ENCODE results near the gene KRT83. TPM values are rescaled to one million over a fixed set of nuclear protein-coding genes. Genes with fewer than 3 reads are reported as not detected.

The KRT83 gene
- total RNA-seq, 1 experiment from 2014 or later, result not detected

GRCh38 chr12:52354200-52354599, 33.0 kb upstream of the KRT83 start:
- Histone ChIP-seq H3K9me3 (ENCODE audit: control insufficient read depth, low read depth, low read length) (no peaks in the 10 kb centered on the region), H3K79me2 (ENCODE audit: insufficient read depth, low read length) (no peaks in the 10 kb centered on the region), H2BK12ac (ENCODE audit: insufficient read length, low read depth, low read length) (no peak overlapping the region), H3K79me1 (ENCODE audit: insufficient read depth, low read depth, low read length, poor library complexity, severe bottlenecking) (no peaks in the 10 kb centered on the region), H4K91ac (ENCODE audit: insufficient read length, low read depth, low read length) (no peak overlapping the region), H4K8ac (replicated peaks; ENCODE audit: insufficient read length, low read depth, low read length) (no peak overlapping the region), H2BK15ac (ENCODE audit: low read depth, low read length) (no peak overlapping the region), H2BK20ac (ENCODE audit: low read depth, low read length, poor library complexity, severe bottlenecking) (no peak overlapping the region), H3K27me3 (ENCODE audit: insufficient read depth, low read length) (no peaks in the 10 kb centered on the region), H3K14ac (ENCODE audit: insufficient read depth, low read length) (no peak overlapping the region), H3K9ac (ENCODE audit: extremely low read depth, insufficient read length, low read length) (no peak overlapping the region), H3K4me1 (ENCODE audit: insufficient read depth, low read length) (no peaks in the 10 kb centered on the region), H3K18ac (ENCODE audit: insufficient read length, low read depth, low read length) (no peak overlapping the region), H3K56ac (ENCODE audit: insufficient read length, low read depth, low read length) (no peak overlapping the region), H2BK5ac (ENCODE audit: insufficient read length, low read length) (no peak overlapping the region), H3K4ac (ENCODE audit: low read depth, low read length) (no peak overlapping the region), H3K23ac (ENCODE audit: insufficient read length, low read depth, low read length) (no peak overlapping the region), H2AFZ (ENCODE audit: low read length) (no peak overlapping the region), H4K5ac (ENCODE audit: insufficient read length, low read depth, low read length) (no peak overlapping the region), H3K4me2 (ENCODE audit: insufficient read depth, insufficient read length, low read length) (no peak overlapping the region), H4K20me1 (ENCODE audit: control insufficient read depth, insufficient read depth, insufficient read length) (no peaks in the 10 kb centered on the region), H3K27ac (ENCODE audit: insufficient read length, low read depth, low read length) (no peak overlapping the region), H2BK120ac (ENCODE audit: low read depth, low read length, poor library complexity, severe bottlenecking) (no peak overlapping the region), H3K23me2 (ENCODE audit: insufficient read length, low read depth, low read length, poor library complexity, severe bottlenecking) (no peaks in the 10 kb centered on the region), H3T11ph (ENCODE audit: low read length) (no peak overlapping the region), H2AK5ac (ENCODE audit: insufficient read length, low read length) (no peak overlapping the region)
- peaks cover 8% of the 10 kb centered on the region; the same call in 1 of the 2 replicates for H3K27me3 Mint-ChIP-seq (ENCODE audit: low read depth)
- peaks cover 13 to 18% of the 10 kb centered on the region in 2 experiments for H3K4me1 Mint-ChIP-seq
- H3K9me3 Mint-ChIP-seq, result no peaks in the 10 kb centered on the region
- no peak overlapping the region for H3K27ac Mint-ChIP-seq
- no peak for TF ChIP-seq CTCF (conservative IDR thresholded peaks at IDR 0.05)
- DNase-seq, result no peak
- no peaks in the 10 kb centered on the region for H3K36me3 Mint-ChIP-seq (ENCODE audit: insufficient read depth in 1 of 3, low read depth in 3 of 3)
- H3K4me3 Mint-ChIP-seq, result no peak overlapping the region
- no CpG with 5 or more reads among the region's 5 CpGs for WGBS (ENCODE audit: extremely low coverage, insufficient read length, low lambda C conversion rate)
